Body of pancreas (tissue), 4 donors: ENCODE measurements around the gene ZFAND3.

Experiments used
- POLR2A ChIP-seq, 3 donors: fragments of 450-650 bp; IDR thresholded peaks; one replicate each; pipeline ENCODE4 v1.6.1; 2016; ENCODE audit warnings: antibody characterized with exemption in 3 of 3, mild to moderate bottlenecking in 2 of 3
- TF ChIP-seq, protein P1 (sequence below), 7 experiments: fragments of 450-650 bp in 4 of 7; fragments of 200-600 bp in 3 of 7; sonication (generic) in 3 of 7; IDR thresholded peaks; one replicate each; pipeline ENCODE4 v1.5.1; 2016 to 2019; ENCODE audit warnings: antibody characterized with exemption in 7 of 7

DNA sequence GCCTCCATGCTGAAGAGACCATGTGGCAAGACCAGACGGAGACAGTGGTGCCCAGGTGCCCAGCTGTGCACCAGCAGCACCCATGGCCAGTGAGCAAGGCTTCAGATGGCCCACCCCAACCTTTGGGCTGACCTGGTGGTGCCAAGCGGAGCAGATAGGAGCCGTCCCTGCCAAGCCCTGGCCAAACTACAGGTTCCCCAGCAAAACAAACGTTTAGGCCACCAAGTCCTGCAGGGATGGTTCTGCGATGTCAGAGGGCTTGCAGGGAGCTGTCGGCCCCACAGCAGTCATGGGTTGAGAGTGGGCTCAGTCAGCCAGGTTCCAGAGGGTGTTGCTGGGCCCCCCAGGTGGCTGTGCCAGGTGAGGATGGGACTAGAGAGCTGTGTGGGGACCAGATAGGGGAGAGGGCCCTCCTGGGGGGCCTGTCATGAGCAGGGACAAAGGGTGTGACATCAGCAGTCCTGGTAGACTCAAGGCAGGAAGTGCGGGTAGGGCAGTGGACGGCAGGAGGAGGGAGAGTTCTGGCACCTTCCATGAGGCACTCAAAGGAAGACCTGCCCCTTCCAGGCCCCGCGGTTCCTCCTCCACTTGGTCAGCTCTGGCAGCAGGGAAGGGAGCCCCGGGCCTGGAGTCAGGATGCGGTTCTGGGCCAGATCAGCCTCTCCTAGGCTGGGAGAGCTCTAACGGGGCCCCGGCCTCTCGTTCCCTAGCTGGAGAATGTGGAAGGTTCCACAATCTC is 342.4 kb downstream of the ZFAND3 start:
- TF ChIP-seq, protein P1, sequence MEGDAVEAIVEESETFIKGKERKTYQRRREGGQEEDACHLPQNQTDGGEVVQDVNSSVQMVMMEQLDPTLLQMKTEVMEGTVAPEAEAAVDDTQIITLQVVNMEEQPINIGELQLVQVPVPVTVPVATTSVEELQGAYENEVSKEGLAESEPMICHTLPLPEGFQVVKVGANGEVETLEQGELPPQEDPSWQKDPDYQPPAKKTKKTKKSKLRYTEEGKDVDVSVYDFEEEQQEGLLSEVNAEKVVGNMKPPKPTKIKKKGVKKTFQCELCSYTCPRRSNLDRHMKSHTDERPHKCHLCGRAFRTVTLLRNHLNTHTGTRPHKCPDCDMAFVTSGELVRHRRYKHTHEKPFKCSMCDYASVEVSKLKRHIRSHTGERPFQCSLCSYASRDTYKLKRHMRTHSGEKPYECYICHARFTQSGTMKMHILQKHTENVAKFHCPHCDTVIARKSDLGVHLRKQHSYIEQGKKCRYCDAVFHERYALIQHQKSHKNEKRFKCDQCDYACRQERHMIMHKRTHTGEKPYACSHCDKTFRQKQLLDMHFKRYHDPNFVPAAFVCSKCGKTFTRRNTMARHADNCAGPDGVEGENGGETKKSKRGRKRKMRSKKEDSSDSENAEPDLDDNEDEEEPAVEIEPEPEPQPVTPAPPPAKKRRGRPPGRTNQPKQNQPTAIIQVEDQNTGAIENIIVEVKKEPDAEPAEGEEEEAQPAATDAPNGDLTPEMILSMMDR (IDR thresholded peaks at IDR 0.05): no peak
- TF ChIP-seq POLR2A (IDR thresholded peaks at IDR 0.05): no peak
